Measurements from ENCODE around the gene EMC6.

EMC6 gene

DNA sequence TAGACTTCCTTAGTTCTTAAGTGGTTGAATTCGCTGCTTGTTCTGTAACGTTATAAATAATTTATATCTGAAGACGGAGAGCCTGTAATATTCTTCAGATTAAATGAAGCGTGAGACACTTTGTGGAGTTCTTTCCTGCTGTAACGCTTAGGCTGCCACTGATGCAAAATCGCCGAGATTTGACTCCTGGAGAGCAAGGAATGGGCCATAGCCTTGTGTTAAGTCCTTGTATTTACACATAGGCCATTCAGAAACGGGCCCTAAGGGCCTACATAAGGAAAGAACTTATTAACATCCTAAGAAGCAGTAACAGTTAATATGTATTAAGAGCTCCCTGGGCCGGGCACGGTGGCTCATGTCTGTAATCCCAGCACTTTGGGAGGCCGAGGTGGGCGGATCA, 936 bp downstream of the EMC6 start:
- Mint-ChIP-seq H3K27me3 (ENCODE audit: low read depth) (peaks cover 5% of the 10 kb centered on the region), H3K4me1 (peaks cover 32% of the 10 kb centered on the region), H3K4me3 (peak overlapping the region; percentile 95 to 98 (median 98)), H3K9me3 (no peaks in the 10 kb centered on the region), H3K27ac (peak overlapping the region; percentile 54 to 98 (median 81)), H3K36me3 (ENCODE audit: low read depth) (peaks cover 19% of the 10 kb centered on the region)
- TF ChIP-seq CTCF (IDR thresholded peaks at IDR 0.05; ENCODE audit: unreplicated experiment in 3 of 3): no peak

DNA sequence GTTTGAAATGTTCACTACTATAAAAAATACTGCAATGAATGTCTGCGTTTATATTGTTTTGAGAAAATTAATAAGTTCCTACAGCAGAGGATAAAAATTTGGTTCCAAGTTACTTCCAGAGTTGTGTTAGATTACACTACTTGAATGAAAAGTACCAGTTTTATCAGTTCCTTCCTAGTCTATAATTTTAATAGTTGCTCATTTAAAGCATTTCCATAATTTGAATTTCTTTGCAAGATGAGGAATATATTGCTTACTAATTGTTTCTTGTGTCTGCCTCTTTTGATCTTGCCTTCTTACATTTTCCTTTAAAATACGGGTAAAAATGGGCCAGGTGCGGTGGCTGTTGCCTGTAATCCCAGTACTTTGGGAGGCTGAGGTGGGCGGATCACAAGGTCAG, 4.0 kb downstream of the EMC6 start:
- H3K4me1 Mint-ChIP-seq: peaks cover 12% of the 10 kb centered on the region
- peaks cover 8% of the 10 kb centered on the region for H3K36me3 Mint-ChIP-seq (ENCODE audit: low read depth)
- H3K27ac Mint-ChIP-seq: no peak overlapping the region
- no peak for TF ChIP-seq CTCF (IDR thresholded peaks at IDR 0.05; ENCODE audit: unreplicated experiment in 3 of 3)
- H3K4me3 Mint-ChIP-seq: peak overlapping the region in 1 of 3 experiments; percentile 32
- no peaks in the 10 kb centered on the region for H3K9me3 Mint-ChIP-seq
- no peaks in the 10 kb centered on the region for H3K27me3 Mint-ChIP-seq (ENCODE audit: low read depth)

- Mint-ChIP-seq H3K4me1 (peaks cover 5% of the 10 kb centered on the region), H3K4me3 (no peak overlapping the region), H3K9me3 (no peaks in the 10 kb centered on the region), H3K27ac (no peak overlapping the region), H3K36me3 (ENCODE audit: low read depth) (peaks cover 5% of the 10 kb centered on the region), H3K27me3 (ENCODE audit: low read depth) (no peaks in the 10 kb centered on the region)
- TF ChIP-seq CTCF (IDR thresholded peaks at IDR 0.05; ENCODE audit: unreplicated experiment in 3 of 3): no peak
Observed at GRCh38 chr17:3675886-3676285, 7.3 kb downstream of the EMC6 start.

- no peak overlapping the region for H3K27ac Mint-ChIP-seq
Observed at GRCh38 chr17:3678095-3678820, 9.6 kb downstream of the EMC6 start.

GRCh38 chr17:3678821-3679530, 10.4 kb downstream of the EMC6 start:
- peaks cover 6% of the 10 kb centered on the region for H3K27me3 Mint-ChIP-seq (ENCODE audit: low read depth)
- no peak overlapping the region for H3K4me3 Mint-ChIP-seq
- no peaks in the 10 kb centered on the region for H3K9me3 Mint-ChIP-seq
- H3K36me3 Mint-ChIP-seq (ENCODE audit: low read depth): no peaks in the 10 kb centered on the region
- no peak for TF ChIP-seq CTCF (IDR thresholded peaks at IDR 0.05; ENCODE audit: unreplicated experiment in 3 of 3)
- H3K27ac Mint-ChIP-seq: no peak overlapping the region
- peaks cover 5% of the 10 kb centered on the region for H3K4me1 Mint-ChIP-seq

More at GRCh38 chr17:3678095-3678820, 9.6 kb downstream of the EMC6 start:
- TF ChIP-seq CTCF (IDR thresholded peaks at IDR 0.05; ENCODE audit: unreplicated experiment in 3 of 3): no peak
- no peaks in the 10 kb centered on the region for H3K9me3 Mint-ChIP-seq
- peaks cover 5% of the 10 kb centered on the region for H3K4me1 Mint-ChIP-seq
- H3K36me3 Mint-ChIP-seq (ENCODE audit: low read depth): no peaks in the 10 kb centered on the region
- peaks cover 2% of the 10 kb centered on the region for H3K27me3 Mint-ChIP-seq (ENCODE audit: low read depth)
- H3K4me3 Mint-ChIP-seq: no peak overlapping the region
